Measurements from ENCODE around the gene SLC12A4. TPM values are rescaled to one million over a fixed set of nuclear protein-coding genes. Genes with fewer than 3 reads are reported as not detected.

SLC12A4 gene
- total and polyA plus RNA-seq, 2 of the 13 experiments (the other 11 are each of a cell fraction or from before 2014, with no cell fraction given): 65.1 to 84.3 TPM

- TF ChIP-seq SP4 (CRISPR knock-in tag; IDR thresholded peaks at IDR 0.05) (peak; percentile 80), ZNF614 (CRISPR knock-in tag; IDR thresholded peaks at IDR 0.05; ENCODE audit: borderline replicate concordance) (peak; percentile 85; the same call in 1 of the 2 replicates), MAFG (CRISPR knock-in tag; IDR thresholded peaks at IDR 0.05) (no peak), NONO (IDR thresholded peaks at IDR 0.05) (no peak), NONO (CRISPR knock-in tag; conservative IDR thresholded peaks at IDR 0.05) (peak; percentile 86), POLR2G (IDR thresholded peaks at IDR 0.05; ENCODE audit: low read depth, low read length) (peak; percentile 75), ZNF546 (CRISPR knock-in tag; conservative IDR thresholded peaks at IDR 0.05) (no peak; the same call in 1 of the 2 replicates), ZNF496 (CRISPR knock-in tag; IDR thresholded peaks at IDR 0.05; ENCODE audit: insufficient replicate concordance) (no peak), ZNF225 (CRISPR knock-in tag; IDR thresholded peaks at IDR 0.05) (no peak), HOXA7 (CRISPR knock-in tag; IDR thresholded peaks at IDR 0.05) (no peak), SRSF1 (optimal IDR thresholded peaks at IDR 0.05; ENCODE audit: low read depth, low read length) (peak; percentile 29), ZMAT5 (CRISPR knock-in tag; IDR thresholded peaks at IDR 0.05; ENCODE audit: borderline replicate concordance, low read depth) (no peak), TEAD2 (CRISPR knock-in tag; IDR thresholded peaks at IDR 0.05) (no peak), MXI1 (IDR thresholded peaks at IDR 0.05; ENCODE audit: borderline replicate concordance, low read depth, low read length) (peak; percentile 30; the same call in 1 of the 3 replicates), ZBTB10 (CRISPR knock-in tag; IDR thresholded peaks at IDR 0.05; ENCODE audit: borderline replicate concordance) (0 out of 2 replicates have a peak, but pooled peaks have one; percentile 30), ZNF513 (CRISPR knock-in tag; conservative IDR thresholded peaks at IDR 0.05) (no peak), MYNN (CRISPR knock-in tag; IDR thresholded peaks at IDR 0.05; ENCODE audit: low read depth) (peak; percentile 84; the same call in 1 of the 2 replicates), ZNF746 (CRISPR knock-in tag; IDR thresholded peaks at IDR 0.05) (no peak; the same call in 1 of the 2 replicates), AHR (CRISPR knock-in tag; IDR thresholded peaks at IDR 0.05) (peak; percentile 48; the same call in 1 of the 2 replicates), ZBTB7B (CRISPR knock-in tag; IDR thresholded peaks at IDR 0.05) (peak; percentile 92), CENPX (CRISPR knock-in tag; IDR thresholded peaks at IDR 0.05) (no peak), ZBTB7A (CRISPR knock-in tag; IDR thresholded peaks at IDR 0.05) (0 out of 2 replicates have a peak, but pooled peaks have one; percentile 10)
Observed at GRCh38 chr16:67993207-67994039, 25.0 kb upstream of the SLC12A4 start (continued).
